Measurements from ENCODE around the gene ARL15. TPM values are rescaled to one million over a fixed set of nuclear protein-coding genes. Genes with fewer than 3 reads are reported as not detected.

ARL15 gene
- polyA plus RNA-seq, 4 donors: 26.6 to 34.4 (median 32.2) TPM

DNA sequence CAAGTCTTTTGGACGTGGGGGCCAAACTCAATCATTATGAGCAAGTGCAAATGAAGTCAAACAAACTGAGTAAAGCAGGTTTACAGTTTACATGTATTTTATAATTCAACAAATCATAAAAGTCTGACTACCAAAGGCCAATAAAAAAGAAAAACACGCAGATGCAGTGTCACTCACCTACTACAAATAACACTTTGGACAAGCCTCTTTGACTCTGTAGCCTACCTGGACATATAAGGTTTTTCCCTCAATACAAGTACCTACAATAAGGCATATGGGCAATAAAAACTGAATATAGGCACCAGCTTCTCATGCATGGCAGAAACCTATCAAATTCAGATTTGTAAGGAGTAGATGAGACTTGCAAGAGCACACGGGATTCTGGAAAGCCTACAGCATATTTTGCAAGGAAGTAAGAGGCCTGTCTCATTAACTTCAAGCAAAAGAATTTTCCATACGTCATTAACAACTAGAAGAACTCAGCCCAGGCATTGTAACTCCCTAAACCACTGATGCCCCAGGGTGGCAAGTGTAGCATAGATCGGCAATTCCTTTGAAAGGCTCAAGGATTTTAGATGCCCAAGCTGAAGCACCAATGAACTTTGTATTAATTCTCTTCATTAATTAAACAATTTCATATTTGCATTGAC lies 21.7 kb downstream of the ARL15 start:
- DNase-seq (ENCODE audit: low read depth in 4 of 4, low spot score in 2 of 4): no peak

DNA sequence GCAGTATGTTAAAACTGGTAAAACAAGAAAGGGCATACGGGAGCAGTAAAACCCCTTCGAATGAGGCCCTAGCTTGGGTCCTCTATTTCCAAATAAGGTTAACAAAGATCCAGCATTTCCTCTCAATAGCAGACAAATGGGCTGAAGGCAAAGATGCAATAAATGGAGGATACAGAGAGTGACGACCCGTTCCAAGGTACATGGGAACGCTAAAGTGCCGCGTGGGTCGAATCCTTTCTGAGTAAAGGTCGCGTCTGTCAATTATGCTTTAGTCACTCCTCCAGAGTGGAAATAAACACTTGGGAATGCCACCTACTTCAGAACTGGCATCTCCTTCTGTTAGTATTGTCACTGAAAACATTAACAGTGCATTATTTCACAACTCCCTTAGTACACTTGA lies 24.7 kb downstream of the ARL15 start:
- DNase-seq (ENCODE audit: low read depth in 4 of 4, low spot score in 2 of 4): no peak

DNA sequence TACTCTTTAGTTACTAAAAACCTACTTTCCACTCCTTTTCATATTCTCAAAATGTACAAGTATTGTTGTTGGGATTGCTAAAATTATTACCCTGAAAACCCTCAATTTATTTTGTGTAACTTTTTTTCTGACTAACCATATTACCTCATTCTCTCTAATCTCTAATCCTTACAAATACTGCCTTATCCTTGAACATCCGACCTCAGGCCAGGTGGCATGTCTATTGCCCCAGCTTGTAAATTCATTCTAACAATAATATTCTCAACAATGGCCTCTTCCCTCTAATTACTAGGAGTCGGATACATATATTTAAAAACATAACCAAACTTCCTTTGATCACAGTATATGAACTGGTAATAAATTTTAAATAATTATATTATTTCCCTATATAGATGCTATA lies 25.8 kb downstream of the ARL15 start:
- DNase-seq (ENCODE audit: low read depth in 4 of 4, low spot score in 2 of 4): no peak

DNA sequence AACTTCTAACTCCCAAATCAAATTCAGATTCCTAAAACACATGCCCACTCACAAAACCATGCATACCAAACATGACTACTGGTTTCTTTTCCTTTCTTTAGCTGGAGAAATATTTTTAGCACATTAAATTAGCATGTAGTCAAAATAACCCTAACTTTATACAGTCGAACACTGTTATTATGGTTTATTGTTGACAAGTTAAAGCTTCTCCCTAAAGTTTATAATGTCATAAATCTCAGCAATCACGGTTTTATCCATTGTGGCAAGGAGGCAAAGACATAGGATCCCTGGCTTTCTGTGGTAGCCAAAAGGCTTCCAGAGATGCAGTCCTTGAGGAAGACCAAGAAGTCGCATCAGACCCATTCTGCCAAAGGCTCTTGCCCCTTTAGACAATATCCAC lies 27.5 kb downstream of the ARL15 start:
- DNase-seq (ENCODE audit: low read depth in 4 of 4, low spot score in 2 of 4): no peak

DNA sequence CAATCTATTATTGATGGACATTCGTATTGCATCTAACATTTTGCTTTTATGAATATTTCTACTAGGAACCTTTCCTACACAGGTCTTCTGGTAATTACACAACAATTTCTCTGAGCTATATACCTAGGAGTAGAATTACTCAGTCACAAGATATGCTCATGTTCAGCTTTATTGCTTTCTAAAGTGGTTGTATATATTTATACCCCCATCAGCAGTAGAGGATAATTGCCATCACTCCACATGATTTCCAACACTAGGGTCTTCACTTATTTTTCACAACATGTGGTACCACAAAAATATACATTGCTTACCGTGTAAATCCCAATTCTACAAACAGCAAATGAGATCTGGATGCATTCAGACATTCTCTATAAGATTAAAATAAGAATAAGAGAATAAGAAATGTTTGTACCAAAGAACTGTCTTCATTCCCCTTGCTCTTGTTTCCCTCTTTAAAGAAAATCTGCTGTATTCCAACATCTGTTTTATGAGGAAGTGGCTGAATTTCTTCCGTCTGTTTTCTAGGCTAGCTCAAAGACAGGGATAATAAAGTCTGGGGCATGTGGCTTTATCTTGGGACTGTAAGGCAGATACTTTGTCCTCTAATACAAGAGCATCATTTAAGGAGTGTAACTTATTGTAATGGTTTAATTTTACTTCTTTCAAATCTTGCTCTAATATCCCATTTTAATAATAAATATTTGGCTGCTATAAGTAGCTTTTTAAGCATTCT lies 28.2 kb downstream of the ARL15 start:
- DNase-seq (ENCODE audit: low read depth in 4 of 4, low spot score in 2 of 4): no peak

DNA sequence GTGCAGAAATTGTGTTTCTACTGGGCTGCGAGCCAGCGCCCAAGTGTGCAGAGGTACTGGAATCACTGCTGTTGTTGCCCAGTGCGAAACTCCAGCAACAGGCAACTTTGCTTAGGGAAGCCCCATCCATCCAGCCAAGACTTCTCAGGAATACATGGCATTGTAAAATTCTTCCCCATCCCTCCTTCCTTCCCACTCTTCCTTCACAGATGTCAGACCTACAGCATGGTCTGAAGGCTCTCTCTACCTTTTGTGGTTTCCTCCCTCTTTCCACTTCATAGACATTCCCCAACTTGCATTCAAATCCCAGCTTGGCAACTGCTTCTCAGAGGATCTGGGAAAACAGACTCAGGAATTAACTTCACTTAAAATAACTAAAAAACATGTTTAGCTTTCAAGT lies 30.4 kb downstream of the ARL15 start:
- DNase-seq (ENCODE audit: low read depth in 4 of 4, low spot score in 2 of 4): no peak

DNA sequence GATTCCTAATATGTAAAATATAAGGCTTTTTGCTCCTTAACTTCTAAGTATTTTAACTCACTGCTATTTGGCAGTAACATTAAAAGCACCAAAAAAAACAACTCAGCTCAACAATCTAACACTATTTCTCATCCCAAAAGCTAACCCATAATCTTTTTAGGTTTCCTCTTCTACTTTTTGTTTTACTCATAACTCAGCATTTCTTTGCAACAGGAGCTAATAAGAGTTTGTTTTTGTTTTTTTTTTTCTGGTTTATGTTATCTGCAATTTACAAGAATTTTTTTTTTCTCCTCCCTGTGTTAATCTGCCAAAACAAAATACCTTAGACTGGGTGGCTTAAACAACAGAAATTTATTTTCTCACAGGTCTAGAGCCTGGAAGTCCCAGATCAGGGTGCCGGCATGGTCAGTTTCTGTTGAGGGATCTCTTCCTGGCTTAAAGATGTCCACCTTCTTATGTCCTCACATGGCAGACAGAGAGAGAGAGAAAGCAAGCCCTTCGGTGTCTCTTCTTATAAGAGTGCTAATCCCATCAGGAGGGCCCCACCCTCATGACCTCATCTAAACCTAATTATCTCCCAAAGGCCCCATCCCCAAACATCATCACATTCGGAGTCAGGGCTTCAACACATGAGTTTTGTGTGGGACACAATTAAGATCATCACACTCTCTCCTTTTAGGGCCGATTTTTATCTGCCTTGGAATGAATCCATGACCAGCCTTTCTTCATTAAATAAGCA lies 31.2 kb downstream of the ARL15 start:
- no peak for DNase-seq (ENCODE audit: low read depth in 4 of 4, low spot score in 2 of 4)

DNA sequence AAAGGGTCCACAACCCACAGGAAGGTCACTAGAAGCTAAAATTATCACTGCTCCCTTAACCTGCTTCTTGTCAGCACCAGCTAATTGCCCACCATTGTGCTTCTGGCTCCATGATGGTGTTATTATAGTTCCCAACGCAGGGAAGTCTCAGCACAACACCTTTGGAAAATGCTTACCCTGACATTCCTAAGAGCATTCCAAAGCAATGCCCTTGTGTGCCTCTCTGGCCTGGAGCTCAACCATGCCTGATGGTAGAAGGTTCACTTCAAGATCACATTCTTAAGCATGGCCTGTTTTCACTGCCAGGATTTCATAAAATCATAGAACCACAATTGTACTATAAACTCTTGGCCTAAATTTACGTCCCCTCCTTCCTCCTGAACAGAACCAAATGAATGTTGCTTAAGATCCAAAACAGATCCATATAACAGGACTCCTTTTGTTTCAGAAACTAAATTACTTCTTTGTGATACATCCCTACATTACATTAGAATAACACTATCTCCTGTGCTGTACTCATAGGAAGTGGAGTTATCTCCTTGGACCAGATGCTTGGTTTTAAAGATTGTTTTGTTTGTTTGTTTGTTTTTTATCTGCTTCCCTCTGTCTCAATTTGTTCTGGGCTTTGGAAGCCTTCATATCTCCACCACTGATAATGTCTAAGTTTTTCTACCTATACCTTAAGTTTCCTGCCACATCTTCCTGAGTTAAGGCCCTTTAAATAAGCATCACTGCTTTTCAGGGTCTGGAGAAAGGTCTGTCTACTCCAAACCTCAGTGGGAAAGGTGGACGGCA lies 32.1 kb downstream of the ARL15 start:
- no peak for DNase-seq (ENCODE audit: low read depth in 4 of 4, low spot score in 2 of 4)

DNA sequence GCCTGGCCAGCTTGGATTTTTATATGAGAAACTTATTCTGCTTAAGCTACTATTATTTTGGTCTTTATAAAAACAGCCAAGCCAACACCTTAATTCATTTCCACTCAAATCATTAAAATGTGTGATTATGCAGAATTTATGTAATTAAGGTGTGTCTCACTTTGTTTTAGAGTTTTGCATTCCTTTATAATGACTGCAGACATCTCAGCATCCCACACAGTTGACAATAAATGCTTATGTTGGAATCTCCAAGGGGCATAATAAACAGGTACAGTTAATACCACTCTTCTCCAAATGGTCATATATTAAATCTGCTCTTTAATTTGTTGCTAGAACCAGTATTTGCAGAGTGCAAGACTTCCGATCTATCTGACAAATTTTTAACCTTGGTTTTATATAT lies 34.3 kb downstream of the ARL15 start:
- DNase-seq (ENCODE audit: low read depth in 4 of 4, low spot score in 2 of 4): no peak

DNA sequence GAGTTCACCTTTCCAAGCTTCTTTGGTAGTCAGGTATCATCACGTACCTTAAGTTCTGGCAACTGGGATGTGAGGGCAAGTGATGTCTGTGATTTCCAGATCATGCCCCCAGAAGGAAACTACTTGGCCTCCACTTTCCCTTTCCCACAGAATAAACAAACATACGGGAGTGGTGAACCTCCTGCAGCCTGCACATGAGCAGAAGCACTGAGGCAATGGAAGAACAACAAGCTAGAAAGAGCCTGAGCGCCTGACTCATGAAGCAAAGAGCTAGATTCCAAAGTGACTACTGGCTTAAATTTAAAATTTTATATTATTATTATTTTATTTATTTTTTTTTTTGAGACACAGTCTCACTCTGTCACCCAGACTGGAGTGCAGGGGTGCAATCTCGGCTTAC lies 35.0 kb downstream of the ARL15 start:
- DNase-seq (ENCODE audit: low read depth in 4 of 4, low spot score in 2 of 4): no peak

DNA sequence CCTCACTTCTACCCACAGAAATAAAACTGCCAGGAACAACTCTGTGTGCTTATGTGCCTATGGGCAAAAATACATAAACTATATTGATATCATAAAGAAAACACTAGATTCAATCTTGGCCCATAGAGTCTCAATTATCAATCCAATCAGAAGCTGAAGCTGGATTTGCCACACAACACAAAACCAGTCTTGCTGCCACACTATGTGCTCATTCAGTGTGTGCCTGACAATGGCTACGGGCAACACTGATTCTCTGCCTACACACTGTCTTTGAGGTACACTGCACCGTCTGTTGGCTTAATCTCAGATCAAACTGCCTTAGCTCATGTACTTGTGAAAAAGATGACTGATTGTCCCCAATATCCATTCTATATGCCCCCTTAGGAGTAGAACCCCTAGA lies 35.4 kb downstream of the ARL15 start:
- DNase-seq (ENCODE audit: low read depth in 4 of 4, low spot score in 2 of 4): no peak

DNA sequence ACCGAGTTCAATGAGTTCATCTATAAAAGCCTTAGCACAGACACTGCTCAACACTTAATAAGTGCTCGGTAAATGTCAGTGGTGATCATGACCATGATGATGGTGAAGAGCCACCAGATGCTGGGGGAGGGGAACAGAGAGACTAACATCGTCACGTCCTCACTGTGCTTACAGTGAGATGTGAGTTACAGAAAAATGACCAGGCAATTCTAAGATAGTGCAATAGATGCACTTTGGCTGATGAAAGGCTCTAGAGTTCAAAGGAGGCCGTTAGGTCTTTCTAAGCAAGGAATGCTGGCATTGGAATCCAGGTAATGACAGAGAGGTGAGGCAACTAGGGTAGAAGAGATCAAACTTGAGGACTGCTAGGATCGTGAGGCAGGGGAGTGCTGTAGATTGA lies 36.7 kb downstream of the ARL15 start:
- DNase-seq (ENCODE audit: low read depth in 4 of 4, low spot score in 2 of 4): no peak

DNA sequence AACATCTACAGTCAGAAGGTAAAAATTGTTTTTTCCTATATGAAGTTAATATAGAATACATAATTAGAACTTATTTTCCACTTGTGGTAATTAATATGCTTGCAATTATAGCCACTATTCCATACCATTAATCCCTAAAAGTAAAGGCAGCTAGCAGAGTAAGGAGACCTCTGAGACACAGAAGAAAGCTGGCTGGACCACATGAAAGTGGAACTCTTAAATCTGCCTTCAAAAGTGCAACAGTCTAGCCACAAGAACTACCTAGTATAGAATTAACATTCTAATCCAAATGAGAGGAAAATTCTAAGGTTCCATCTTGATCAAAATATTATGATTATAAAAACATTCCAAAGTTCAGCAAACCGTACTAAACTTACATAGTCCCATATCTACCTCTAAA lies 37.6 kb downstream of the ARL15 start:
- no peak for DNase-seq (ENCODE audit: low read depth in 4 of 4, low spot score in 2 of 4)

DNA sequence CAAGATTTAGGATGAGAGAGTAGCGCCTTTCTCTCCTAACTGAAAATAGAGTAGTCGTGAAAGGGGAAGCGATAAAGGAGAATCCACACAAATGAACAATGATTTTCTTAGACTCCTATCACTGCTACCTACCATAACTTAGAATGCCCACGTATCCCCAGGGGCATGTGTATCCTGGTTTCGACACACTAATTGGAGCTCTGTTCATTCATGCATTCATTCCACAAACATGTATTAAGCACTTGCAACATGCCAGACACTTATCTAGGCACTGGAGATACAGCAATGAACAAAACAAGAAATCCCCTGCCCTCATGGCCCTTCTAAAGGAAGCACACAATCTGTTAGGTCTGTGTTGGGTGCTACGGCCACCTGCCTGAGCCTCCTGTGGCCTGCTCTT lies 40.0 kb downstream of the ARL15 start:
- DNase-seq (ENCODE audit: low read depth in 4 of 4, low spot score in 2 of 4): no peak

DNA sequence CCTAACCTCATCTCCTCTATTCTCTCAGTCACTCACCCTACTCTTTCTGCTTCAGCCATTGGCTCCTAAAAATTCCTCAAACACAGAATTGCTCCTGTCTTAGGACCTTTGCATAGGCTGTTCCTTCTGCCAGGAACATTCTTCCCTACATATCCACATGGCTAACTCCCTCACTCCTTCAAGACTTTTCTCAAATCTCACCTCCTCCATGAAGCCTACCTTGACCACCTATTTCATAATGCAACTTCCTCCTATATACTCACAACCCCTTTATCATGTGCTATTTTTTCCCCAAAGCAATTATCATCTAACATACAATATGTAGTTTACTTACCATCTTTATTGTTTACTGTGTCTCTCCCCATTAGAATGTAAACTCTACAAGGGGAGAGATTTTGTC lies 45.8 kb downstream of the ARL15 start:
- DNase-seq (ENCODE audit: low read depth in 4 of 4, low spot score in 2 of 4): no peak

DNA sequence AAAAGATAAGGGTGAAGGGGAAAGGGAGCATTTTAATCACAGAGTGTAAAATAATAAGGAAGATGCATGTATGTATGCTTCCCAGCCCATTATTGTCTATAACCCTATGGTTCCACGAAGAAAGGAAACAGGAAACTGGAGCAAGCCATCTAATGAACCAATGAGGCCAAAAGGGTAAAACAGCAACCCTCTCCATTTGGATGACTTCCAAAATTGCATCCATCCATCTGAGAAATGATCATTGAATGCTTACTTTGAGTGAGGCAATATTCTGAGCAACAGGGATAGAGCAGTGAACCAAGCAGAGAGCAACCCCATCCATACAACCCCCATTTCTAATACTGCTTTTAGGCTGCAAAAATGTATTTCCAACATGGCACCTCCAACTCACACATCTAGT lies 46.9 kb downstream of the ARL15 start:
- no peak for DNase-seq (ENCODE audit: low read depth in 4 of 4, low spot score in 2 of 4)

DNA sequence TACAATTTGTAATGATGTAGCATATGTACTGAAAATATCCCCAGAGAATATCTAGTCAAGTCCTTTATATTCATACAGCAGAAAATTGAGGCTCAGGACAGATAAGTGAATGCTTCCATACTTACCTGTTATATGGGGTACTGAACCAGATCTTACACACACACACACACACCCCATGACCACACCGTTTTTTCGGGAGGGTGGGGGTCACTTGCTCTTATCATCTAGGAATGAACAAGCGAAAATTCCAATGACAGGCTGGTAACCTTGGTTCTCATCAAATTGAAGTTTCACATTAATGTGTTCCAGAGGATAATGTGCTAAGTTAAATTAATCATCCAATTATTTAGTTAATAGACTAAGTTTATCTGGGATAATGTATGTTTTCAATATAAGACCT lies 48.8 kb downstream of the ARL15 start:
- no peak for DNase-seq (ENCODE audit: low read depth in 4 of 4, low spot score in 2 of 4)

DNA sequence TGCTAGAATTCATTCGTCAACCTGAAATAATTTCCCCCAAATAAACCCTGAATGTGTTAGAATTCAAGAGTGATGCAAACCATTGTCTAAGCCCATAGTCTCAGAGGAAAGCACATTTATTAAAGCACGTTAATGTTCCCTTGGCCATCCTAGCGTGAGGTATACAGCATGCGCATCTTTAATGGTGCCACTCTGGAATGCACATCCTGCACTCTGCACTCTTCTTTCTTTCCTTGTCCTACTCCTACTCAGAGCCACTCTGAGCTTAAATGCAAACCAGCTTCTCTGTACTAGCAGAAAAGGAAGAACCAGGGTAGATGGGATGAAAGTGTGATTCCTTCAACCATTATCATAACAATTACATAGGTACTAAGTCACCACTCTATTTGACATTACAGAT lies 50.4 kb downstream of the ARL15 start:
- DNase-seq (ENCODE audit: low read depth in 4 of 4, low spot score in 2 of 4): no peak

DNA sequence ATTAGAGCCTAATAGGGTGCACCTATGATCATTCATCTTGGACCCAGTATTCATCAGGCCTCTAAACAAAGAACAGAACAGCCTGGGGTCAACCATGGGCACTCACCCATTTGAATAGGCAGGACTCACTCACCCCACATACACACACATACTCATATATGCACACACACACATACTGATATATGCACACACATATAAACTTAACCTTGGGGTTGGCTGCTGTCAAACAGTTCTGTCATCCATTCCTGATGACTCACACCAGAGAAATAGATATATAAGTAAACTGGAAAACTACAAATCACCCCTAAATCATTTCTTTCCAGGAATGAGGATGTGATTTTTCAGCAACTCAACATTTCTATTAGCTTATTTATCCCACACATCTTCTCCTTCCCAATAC lies 51.3 kb downstream of the ARL15 start:
- no peak for DNase-seq (ENCODE audit: low read depth in 4 of 4, low spot score in 2 of 4)

DNA sequence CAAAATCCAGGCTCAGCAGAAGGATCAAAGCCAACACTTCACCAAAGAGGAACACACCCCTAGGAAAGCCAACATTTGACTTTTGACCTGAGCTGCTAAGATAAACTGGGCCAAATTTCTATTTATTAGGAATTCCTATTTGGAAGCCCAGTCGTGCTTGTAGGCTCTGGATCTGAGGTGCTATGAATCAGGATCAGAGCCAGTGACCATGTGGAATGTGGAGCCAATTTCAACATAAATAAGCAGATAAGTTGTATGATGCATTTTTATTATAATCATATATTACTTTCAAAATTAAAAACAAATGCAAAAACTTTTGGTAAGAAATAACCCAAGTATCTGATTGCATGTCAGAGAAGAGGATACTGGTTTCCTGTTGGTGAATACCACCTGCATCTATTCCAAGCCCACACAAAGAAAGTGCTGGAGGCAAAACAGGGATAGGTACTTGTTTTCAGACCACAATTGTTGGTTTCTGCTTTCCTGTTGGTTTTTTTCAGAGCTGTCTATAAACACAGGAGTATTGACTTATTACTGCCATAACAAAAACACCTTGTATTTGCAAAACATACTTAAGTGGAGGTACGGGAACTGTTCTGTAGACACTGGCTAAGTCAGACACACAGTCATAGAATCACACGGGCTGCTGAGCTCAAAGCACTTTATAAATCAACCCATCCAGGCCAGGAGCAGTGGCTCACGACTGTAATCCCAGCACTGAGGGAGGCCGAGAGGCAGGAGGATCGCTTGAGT lies 52.8 kb downstream of the ARL15 start:
- DNase-seq (ENCODE audit: low read depth in 4 of 4, low spot score in 2 of 4): no peak
